ENCODE data around the gene AFF3. TPM values are rescaled to one million over a fixed set of nuclear protein-coding genes. Genes with fewer than 3 reads are reported as not detected.
"Not testable (repeated sequence)": the region's sequence is repeated elsewhere in the genome, so short reads cannot be mapped to it uniquely, and the experiment has no call there.

AFF3 gene
- total RNA-seq, 3 donors from 2014 or later (not counting 1 experiment from before 2014, with no cell fraction given), result 4.6 to 9.6 (median 5.6) TPM

DNA sequence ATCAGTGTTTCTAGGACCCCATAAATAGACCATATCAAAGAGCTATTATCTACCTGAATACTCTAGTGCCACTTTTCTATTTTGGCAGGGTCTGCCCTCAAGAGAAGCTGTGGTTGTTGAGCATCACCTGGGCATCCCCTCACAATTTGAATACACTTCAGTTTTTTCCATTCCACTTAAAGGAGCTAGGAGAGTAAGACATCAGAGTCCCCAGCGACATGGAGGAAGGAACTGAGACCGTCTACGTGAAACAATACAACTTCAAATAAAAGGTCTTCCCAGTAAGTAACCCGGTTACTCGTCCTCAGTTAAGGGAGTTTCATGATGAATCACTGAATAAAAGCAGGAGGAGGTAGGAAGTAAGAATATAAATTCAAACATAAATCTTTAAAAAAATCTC is 206.7 kb downstream of the AFF3 start:
- ATAC-seq, result no peak
- no peaks in the 10 kb centered on the region for H3K36me3 ChIP-seq (ENCODE audit: control insufficient read depth, insufficient read depth, low read length)
- H3K27ac Mint-ChIP-seq, result no peak overlapping the region
- H3K27me3 Mint-ChIP-seq (ENCODE audit: low read depth in 2 of 2), result peaks cover 0 to 7% of the 10 kb centered on the region in 2 donors
- no peak overlapping the region for H3K4me3 Mint-ChIP-seq
- H3K4me1 ChIP-seq (ENCODE audit: control insufficient read depth, insufficient read depth, low read length), result no peaks in the 10 kb centered on the region
- no peaks in the 10 kb centered on the region for H3K4me1 Mint-ChIP-seq
- DNase-seq, result no peak
- intact Hi-C loops (cut with micrococcal nuclease), result no loop called here
- H3K36me3 Mint-ChIP-seq, result no peaks in the 10 kb centered on the region
- H3K9me3 Mint-ChIP-seq, result no peaks in the 10 kb centered on the region
- H3K4me3 ChIP-seq (ENCODE audit: low read length), result no peak overlapping the region
- TF ChIP-seq, protein P1, sequence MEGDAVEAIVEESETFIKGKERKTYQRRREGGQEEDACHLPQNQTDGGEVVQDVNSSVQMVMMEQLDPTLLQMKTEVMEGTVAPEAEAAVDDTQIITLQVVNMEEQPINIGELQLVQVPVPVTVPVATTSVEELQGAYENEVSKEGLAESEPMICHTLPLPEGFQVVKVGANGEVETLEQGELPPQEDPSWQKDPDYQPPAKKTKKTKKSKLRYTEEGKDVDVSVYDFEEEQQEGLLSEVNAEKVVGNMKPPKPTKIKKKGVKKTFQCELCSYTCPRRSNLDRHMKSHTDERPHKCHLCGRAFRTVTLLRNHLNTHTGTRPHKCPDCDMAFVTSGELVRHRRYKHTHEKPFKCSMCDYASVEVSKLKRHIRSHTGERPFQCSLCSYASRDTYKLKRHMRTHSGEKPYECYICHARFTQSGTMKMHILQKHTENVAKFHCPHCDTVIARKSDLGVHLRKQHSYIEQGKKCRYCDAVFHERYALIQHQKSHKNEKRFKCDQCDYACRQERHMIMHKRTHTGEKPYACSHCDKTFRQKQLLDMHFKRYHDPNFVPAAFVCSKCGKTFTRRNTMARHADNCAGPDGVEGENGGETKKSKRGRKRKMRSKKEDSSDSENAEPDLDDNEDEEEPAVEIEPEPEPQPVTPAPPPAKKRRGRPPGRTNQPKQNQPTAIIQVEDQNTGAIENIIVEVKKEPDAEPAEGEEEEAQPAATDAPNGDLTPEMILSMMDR (IDR thresholded peaks at IDR 0.05), result no peak
- WGBS (ENCODE audit: insufficient coverage), result 83% methylated on average over 3 of the region's 5 CpGs
- no peaks in the 10 kb centered on the region for H3K9me3 ChIP-seq (ENCODE audit: control insufficient read depth, insufficient read depth, low read length)
- H3K27ac ChIP-seq (ENCODE audit: low read length), result no peak overlapping the region
- no peaks in the 10 kb centered on the region for H3K27me3 ChIP-seq (ENCODE audit: control insufficient read depth, insufficient read depth, low read length)

- no peaks in the 10 kb centered on the region for H3K4me1 Mint-ChIP-seq
- H3K4me3 ChIP-seq (ENCODE audit: low read length), result no peak overlapping the region
- no peaks in the 10 kb centered on the region for H3K27me3 ChIP-seq (ENCODE audit: control insufficient read depth, insufficient read depth, low read length)
- no peak overlapping the region for H3K27ac ChIP-seq (ENCODE audit: low read length)
- H3K27me3 Mint-ChIP-seq (ENCODE audit: low read depth in 2 of 2), result peaks cover 0 to 13% of the 10 kb centered on the region in 2 donors
- ATAC-seq, result peak in 1 of 3 donors; percentile 14
- no peaks in the 10 kb centered on the region for H3K9me3 ChIP-seq (ENCODE audit: control insufficient read depth, insufficient read depth, low read length)
- no peaks in the 10 kb centered on the region for H3K4me1 ChIP-seq (ENCODE audit: control insufficient read depth, insufficient read depth, low read length)
- TF ChIP-seq, protein P1 (IDR thresholded peaks at IDR 0.05), result no peak
- no peak for DNase-seq
- intact Hi-C loops (cut with micrococcal nuclease), result no loop called here
- H3K36me3 Mint-ChIP-seq, result no peaks in the 10 kb centered on the region
- WGBS (ENCODE audit: insufficient coverage), result 85% methylated on average over 6 of the region's 6 CpGs
- no peaks in the 10 kb centered on the region for H3K36me3 ChIP-seq (ENCODE audit: control insufficient read depth, insufficient read depth, low read length)
- no peak overlapping the region for H3K27ac Mint-ChIP-seq
- no peaks in the 10 kb centered on the region for H3K9me3 Mint-ChIP-seq
- H3K4me3 Mint-ChIP-seq, result no peak overlapping the region
These were observed 208.3 kb downstream of the AFF3 start for GRCh38 chr2:99933894-99934650.

GRCh38 chr2:99933491-99933890 is 208.9 kb downstream of the AFF3 start:
- H3K9me3 ChIP-seq (ENCODE audit: control insufficient read depth, insufficient read depth, low read length); DNase-seq; H3K4me1 Mint-ChIP-seq; H3K27ac Mint-ChIP-seq; H3K27ac ChIP-seq (ENCODE audit: low read length); H3K9me3 Mint-ChIP-seq; H3K36me3 Mint-ChIP-seq; H3K4me3 Mint-ChIP-seq; H3K27me3 ChIP-seq (ENCODE audit: control insufficient read depth, insufficient read depth, low read length); H3K36me3 ChIP-seq (ENCODE audit: control insufficient read depth, insufficient read depth, low read length); H3K4me1 ChIP-seq (ENCODE audit: control insufficient read depth, insufficient read depth, low read length); intact Hi-C loops (cut with micrococcal nuclease); H3K4me3 ChIP-seq (ENCODE audit: low read length); ATAC-seq: not testable (repeated sequence)
- WGBS (ENCODE audit: insufficient coverage), result 100% methylated on average over 3 of the region's 3 CpGs
- H3K27me3 Mint-ChIP-seq (ENCODE audit: low read depth in 2 of 2), result peaks cover 0 to 13% of the 10 kb centered on the region in 2 donors

- intact Hi-C loops (cut with micrococcal nuclease), result no loop called here
- Histone ChIP-seq H3K27ac (ENCODE audit: low read length) (peak overlapping the region; percentile 23), H3K9me3 (ENCODE audit: control insufficient read depth, insufficient read depth, low read length) (no peaks in the 10 kb centered on the region), H3K4me1 (ENCODE audit: control insufficient read depth, insufficient read depth, low read length) (peaks cover 4% of the 10 kb centered on the region), H3K36me3 (ENCODE audit: control insufficient read depth, insufficient read depth, low read length) (no peaks in the 10 kb centered on the region), H3K4me3 (ENCODE audit: low read length) (no peak overlapping the region), H3K27me3 (ENCODE audit: control insufficient read depth, insufficient read depth, low read length) (no peaks in the 10 kb centered on the region)
- H3K4me3 Mint-ChIP-seq, result no peak overlapping the region
- 21% methylated on average over 5 of the region's 6 CpGs for WGBS (ENCODE audit: insufficient coverage)
- DNase-seq (no peak), ATAC-seq (peak in 1 of 3 donors; percentile 66)
- H3K27ac Mint-ChIP-seq, result no peak overlapping the region
- peaks cover 0 to 2% of the 10 kb centered on the region in 2 donors for H3K9me3 Mint-ChIP-seq
- TF ChIP-seq, protein P1 (IDR thresholded peaks at IDR 0.05), result no peak
- no peaks in the 10 kb centered on the region for H3K4me1 Mint-ChIP-seq
- no peaks in the 10 kb centered on the region for H3K36me3 Mint-ChIP-seq
- peaks cover 3 to 13% of the 10 kb centered on the region in 2 donors for H3K27me3 Mint-ChIP-seq (ENCODE audit: low read depth in 2 of 2)
These were observed 213.8 kb downstream of the AFF3 start for GRCh38 chr2:99928470-99929053.

GRCh38 chr2:99927690-99928207 is 214.6 kb downstream of the AFF3 start:
- H3K36me3 Mint-ChIP-seq; ATAC-seq; H3K4me3 Mint-ChIP-seq; H3K27ac Mint-ChIP-seq; DNase-seq; H3K36me3 ChIP-seq (ENCODE audit: control insufficient read depth, insufficient read depth, low read length); H3K4me3 ChIP-seq (ENCODE audit: low read length); H3K9me3 Mint-ChIP-seq; H3K27me3 ChIP-seq (ENCODE audit: control insufficient read depth, insufficient read depth, low read length); H3K4me1 Mint-ChIP-seq; H3K9me3 ChIP-seq (ENCODE audit: control insufficient read depth, insufficient read depth, low read length); intact Hi-C loops (cut with micrococcal nuclease); H3K4me1 ChIP-seq (ENCODE audit: control insufficient read depth, insufficient read depth, low read length): not testable (repeated sequence)
- peak overlapping the region; percentile 23 for H3K27ac ChIP-seq (ENCODE audit: low read length)
- whole genome bisulfite sequencing (ENCODE audit: insufficient coverage), result 90% methylated on average over 5 of the region's 7 CpGs
- H3K27me3 Mint-ChIP-seq (ENCODE audit: low read depth in 2 of 2), result peaks cover 3 to 13% of the 10 kb centered on the region in 2 donors

All from natural killer cell (primary cell).